Activated naive CD8-positive, alpha-beta T cell treated with anti-CD3 and anti-CD28 coated beads, Interleukin-2, amount 50 U/mL, for 24 hours (primary cell): Measurements from ENCODE around the gene BAHCC1.
"Not testable (repeated sequence)": the region's sequence is repeated elsewhere in the genome, so short reads cannot be mapped to it uniquely, and the experiment has no call there.

Experiments used
- ATAC-seq: fragments of 150-1000 bp; cut with Tn5 transposase; one replicate; pipeline ENCODE4 v1.10.0; 2021
- DNase-seq: peaks from one replicate; pipeline ENCODE4 v3.0.0; 2021
- H3K27ac Mint-ChIP-seq: one replicate; pipeline ENCODE4 v1.8.0; 2021; ENCODE audit warnings: mild to moderate bottlenecking, mixed read lengths
- H3K27me3 Mint-ChIP-seq: one replicate; pipeline ENCODE4 v1.8.0; 2021; ENCODE audit warnings: mixed read lengths
- H3K36me3 Mint-ChIP-seq: one replicate; pipeline ENCODE4 v1.8.0; 2021; ENCODE audit warnings: low read depth, mixed read lengths
- H3K4me1 Mint-ChIP-seq: one replicate; pipeline ENCODE4 v1.8.0; 2021; ENCODE audit warnings: mixed read lengths
- H3K4me3 Mint-ChIP-seq: one replicate; pipeline ENCODE4 v1.8.0; 2021; ENCODE audit warnings: mild to moderate bottlenecking, moderate library complexity, mixed read lengths
- H3K9me3 Mint-ChIP-seq: one replicate; pipeline ENCODE4 v1.8.0; 2021; ENCODE audit warnings: mixed read lengths

Gene BAHCC1

DNA sequence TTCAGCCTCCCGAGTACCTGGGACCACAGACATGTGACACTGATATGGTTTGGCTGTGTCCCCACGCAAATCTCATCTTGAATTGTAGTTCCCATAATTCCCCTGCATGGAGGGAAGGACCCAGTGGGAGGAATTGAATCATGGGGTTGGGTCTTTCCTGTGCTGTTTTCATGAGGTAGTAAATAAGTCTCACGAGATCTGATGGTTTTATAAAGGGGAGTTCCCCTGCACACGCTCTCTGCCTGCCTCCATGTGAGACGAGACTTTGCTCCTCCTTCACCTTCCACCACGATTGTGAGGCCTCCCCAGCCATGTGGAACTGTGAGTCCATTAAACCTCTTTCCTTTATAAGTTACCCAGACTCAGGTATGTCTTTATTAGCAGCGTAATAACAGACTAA is 33.3 kb upstream of the BAHCC1 start:
- not testable (repeated sequence) for ATAC-seq, DNase-seq, H3K36me3 Mint-ChIP-seq, H3K27ac Mint-ChIP-seq, H3K9me3 Mint-ChIP-seq
- peaks cover 50% of the 10 kb centered on the region for H3K27me3 Mint-ChIP-seq
- peak overlapping the region; percentile 25 for H3K4me3 Mint-ChIP-seq
- peaks cover 18% of the 10 kb centered on the region for H3K4me1 Mint-ChIP-seq

DNA sequence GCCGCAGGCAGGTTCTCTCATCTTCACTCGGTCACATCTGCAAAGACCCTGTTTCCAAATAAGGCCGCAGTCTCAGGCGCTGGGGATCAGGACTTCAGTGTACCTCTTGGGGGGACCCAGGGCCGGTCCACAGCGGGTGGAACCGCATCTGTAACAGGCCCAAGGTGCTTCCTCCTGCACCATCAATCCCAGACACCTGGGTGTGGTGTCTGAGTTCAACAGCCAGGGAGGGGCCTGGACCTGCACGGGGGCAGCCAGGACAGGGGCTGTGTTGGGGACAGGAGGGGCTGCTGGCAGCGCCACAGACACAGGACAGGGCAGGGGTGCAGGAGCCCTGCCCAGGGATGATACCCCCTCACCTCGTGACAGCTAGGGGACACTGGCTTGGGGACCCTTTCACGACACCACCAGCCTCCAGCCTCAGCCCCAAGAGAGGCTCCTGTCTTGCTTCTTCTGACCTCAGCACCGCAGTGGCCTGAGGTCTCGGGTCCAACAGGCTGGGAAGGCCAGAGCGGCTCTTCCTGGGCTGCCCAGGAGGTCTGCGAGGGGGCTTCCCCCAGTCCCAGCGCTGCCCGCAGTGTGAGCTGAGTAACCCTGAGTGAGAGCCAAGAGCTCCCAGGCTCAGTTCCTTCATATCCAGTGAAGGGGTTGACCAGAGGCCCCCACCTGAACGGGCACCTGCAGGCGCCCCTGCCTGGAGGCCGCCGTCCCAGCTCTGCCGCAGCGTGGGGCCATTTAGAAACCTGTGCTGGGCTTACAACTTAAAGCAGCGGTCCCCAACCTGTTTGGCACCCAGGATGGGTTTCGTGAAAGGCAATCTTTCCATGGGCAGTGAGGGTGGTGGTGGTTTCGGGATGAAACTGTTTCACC is 30.7 kb upstream of the BAHCC1 start:
- H3K9me3 Mint-ChIP-seq, result no peaks in the 10 kb centered on the region
- DNase-seq (no peak), ATAC-seq (no peak)
- no peaks in the 10 kb centered on the region for H3K36me3 Mint-ChIP-seq
- peaks cover 46% of the 10 kb centered on the region for H3K27me3 Mint-ChIP-seq
- peaks cover 18% of the 10 kb centered on the region for H3K4me1 Mint-ChIP-seq
- no peak overlapping the region for H3K27ac Mint-ChIP-seq
- peak overlapping the region; percentile 8 for H3K4me3 Mint-ChIP-seq

DNA sequence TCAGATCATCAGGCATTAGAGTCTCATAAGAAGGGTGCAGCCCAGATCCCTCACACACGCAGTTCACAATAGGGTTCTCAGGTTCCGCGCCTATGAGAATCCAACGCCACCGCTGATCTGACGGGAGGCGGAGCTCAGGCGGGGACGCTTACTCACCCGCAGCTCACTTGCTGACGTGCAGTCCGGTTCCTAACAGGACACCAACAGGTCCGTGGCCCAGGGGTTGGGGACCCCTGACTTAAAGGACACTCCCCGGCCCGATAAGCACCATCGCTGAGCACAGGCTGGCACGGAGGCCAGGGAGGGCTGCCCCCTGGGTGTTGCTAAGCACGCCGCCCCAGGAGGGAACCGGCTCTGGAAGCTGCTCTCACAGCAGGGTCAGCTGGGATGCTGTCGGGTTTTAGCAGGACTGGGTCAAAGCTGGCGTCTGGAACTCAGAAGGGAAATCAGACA is 30.1 kb upstream of the BAHCC1 start:
- H3K36me3 Mint-ChIP-seq, result no peaks in the 10 kb centered on the region
- ATAC-seq, result peak; percentile 30
- H3K4me1 Mint-ChIP-seq, result peaks cover 18% of the 10 kb centered on the region
- peak overlapping the region; percentile 8 for H3K4me3 Mint-ChIP-seq
- H3K9me3 Mint-ChIP-seq, result no peaks in the 10 kb centered on the region
- H3K27me3 Mint-ChIP-seq, result peaks cover 43% of the 10 kb centered on the region
- H3K27ac Mint-ChIP-seq, result no peak overlapping the region
- DNase-seq, result peak; percentile 40

DNA sequence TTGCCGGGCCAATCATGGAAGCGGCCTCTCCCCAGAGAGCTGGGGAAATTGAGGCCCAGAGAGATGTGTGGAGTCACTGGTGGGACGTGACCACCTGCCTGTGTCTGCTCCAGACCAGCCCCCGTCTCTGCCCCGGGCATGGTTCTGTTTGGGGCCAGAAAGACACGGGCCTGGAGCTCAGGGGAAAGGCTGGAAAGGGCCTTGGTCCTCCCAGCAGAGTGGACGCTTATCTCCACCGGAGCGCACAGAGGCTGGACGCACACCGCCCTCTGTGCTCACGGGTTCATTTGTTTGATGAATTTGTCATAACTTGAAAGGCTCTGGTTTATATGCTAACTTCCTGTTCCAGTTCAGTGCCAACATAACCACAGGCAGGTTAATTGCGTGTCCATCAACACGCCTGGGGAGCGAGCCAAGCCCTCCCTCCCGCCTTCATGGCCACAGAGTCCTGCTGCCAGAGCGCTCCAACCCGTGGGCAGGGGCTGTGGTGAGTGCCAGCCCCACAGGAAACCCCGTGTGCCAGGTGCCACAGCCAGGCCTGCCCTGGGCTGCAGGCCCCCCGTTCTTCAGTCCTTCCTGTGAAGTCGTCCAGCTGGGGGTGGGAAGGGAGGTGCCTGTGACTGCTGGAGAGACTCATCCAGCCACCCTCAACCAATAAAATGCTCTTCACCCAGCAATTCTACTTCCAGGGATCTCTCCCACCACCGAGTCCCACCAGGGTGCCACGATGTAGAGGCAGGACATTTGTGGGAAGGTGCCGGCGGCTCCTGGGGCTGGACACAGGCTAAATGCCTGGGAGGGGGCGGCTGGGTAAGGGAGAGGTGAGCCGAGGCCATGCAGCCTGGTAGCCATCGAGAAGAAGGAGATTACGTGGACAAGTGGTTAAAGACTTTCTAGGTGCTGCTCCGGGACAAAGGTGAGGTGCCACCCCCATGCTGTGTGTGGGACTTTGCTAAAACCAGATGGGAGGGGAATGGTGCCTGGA is 29.4 kb upstream of the BAHCC1 start:
- H3K27me3 Mint-ChIP-seq, result peaks cover 38% of the 10 kb centered on the region
- H3K4me1 Mint-ChIP-seq, result peaks cover 18% of the 10 kb centered on the region
- ATAC-seq (peak; percentile 59), DNase-seq (peak; percentile 37)
- H3K36me3 Mint-ChIP-seq, result no peaks in the 10 kb centered on the region
- peak overlapping the region; percentile 8 for H3K4me3 Mint-ChIP-seq
- no peaks in the 10 kb centered on the region for H3K9me3 Mint-ChIP-seq
- H3K27ac Mint-ChIP-seq, result no peak overlapping the region

DNA sequence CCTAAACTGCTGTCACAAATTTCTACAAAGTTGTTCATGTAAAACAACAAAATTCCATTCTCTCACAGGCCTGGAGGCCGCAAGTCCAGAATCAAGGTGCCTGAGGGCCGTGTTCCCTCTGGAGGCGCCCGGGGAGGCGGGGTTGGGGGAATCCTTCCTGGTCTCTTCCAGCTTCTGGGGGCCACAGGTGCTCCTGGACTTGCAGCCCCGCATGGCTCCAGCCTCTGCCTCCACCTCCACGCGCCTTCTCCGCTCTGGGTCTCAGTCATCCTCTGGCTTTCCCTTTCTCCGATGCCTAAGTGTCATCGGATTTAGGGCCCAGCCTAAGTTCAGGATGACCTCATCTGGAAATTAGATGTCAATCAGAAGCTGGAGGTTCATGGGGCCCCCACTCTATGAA is 28.6 kb upstream of the BAHCC1 start:
- DNase-seq (no peak), ATAC-seq (no peak)
- Mint-ChIP-seq H3K27ac (no peak overlapping the region), H3K27me3 (peaks cover 38% of the 10 kb centered on the region), H3K4me3 (no peak overlapping the region), H3K36me3 (no peaks in the 10 kb centered on the region), H3K9me3 (no peaks in the 10 kb centered on the region), H3K4me1 (peaks cover 18% of the 10 kb centered on the region)

DNA sequence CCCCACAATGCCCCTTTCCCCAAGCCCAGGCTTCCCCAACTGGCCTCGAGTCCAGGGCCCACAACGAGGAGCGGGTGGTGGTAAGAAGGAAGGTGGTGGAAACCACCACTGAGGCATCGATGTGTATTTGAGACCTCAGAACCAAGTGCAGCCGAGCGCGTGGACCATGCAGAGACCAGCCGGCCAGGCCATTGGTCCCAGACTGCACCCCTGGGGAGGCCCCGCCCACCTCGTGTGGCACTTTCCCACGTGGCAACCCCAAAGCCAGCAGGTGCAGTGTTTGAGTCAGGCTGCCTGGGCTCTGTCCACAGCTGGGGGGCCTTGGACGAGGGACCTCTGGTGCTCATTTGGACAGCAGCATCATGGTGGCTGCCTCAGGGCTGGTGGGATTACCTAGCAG is 28.1 kb upstream of the BAHCC1 start:
- peaks cover 17% of the 10 kb centered on the region for H3K4me1 Mint-ChIP-seq
- H3K27me3 Mint-ChIP-seq, result peaks cover 33% of the 10 kb centered on the region
- no peaks in the 10 kb centered on the region for H3K9me3 Mint-ChIP-seq

DNA sequence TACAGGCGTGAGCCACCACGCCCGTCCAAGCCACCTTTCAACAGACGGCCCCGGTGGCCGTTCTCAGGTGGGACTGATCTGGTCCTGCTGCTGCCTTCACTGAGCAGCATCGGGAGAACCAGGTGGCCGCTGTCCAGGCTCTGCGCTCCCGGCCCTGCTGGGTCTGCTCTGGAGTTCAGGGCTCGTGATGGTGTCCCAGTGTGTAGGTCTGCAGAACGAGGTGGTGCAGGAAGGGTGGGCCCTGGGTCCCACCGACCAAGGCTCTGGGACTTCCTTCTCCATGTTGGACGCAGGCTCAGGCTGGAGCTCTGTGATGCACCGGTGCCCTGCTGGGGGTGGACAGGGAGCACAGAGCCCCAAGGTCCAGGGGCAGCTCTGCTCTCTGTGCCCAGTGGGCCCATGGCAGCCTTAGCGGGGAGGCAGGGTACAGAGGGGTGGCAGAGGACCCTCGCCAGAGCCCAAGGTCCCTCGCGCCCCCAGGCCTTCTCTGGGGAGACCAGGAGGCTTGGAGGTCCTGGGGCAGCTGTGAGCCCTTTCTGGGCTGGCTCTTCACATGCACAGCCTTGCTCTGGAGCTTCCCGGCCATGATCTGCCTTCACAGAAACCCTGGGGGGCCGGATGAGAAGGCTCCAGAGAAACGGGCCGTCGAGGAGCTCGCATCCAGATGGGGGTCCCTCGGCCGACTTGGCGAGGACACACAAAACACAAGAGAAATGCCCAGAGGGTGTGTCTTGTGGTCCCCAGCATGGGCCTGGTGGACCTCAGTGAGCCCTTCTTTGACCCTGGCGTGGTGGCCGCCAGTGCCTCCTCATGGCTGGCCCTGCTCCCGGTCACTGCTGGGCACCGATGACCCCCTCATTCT is 26.9 kb upstream of the BAHCC1 start:
- Mint-ChIP-seq H3K36me3 (no peaks in the 10 kb centered on the region), H3K27me3 (peaks cover 23% of the 10 kb centered on the region), H3K27ac (no peak overlapping the region), H3K9me3 (no peaks in the 10 kb centered on the region), H3K4me3 (no peak overlapping the region), H3K4me1 (peaks cover 15% of the 10 kb centered on the region)
- no peak for DNase-seq
- ATAC-seq, result no peak

More for the DNA sequence above, 28.1 kb upstream of the BAHCC1 start:
- Mint-ChIP-seq H3K4me3 (no peak overlapping the region), H3K36me3 (no peaks in the 10 kb centered on the region), H3K27ac (no peak overlapping the region)
- ATAC-seq (no peak), DNase-seq (no peak)

DNA sequence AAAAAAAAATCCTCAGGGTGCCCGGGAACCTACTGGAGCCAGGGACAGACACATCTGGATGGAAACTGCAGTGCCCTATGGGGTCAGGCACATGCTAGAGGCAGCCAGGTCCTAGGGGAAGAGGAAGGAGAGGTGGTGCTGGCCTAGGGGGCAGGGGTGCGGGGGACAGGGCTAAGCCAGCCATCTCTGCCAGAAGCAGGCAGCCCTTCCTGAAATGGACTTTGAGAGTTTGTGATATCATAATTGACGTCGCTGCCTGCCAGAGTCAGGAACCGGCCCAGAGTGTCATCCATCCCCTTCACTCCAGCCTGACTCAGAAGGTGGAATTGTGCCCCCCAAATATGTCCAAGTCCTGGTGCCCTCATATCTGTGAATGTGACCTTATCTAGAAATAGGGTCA is 25.0 kb upstream of the BAHCC1 start:
- DNase-seq (no peak), ATAC-seq (no peak)
- Mint-ChIP-seq H3K4me3 (no peak overlapping the region), H3K27me3 (peaks cover 13% of the 10 kb centered on the region), H3K4me1 (peaks cover 11% of the 10 kb centered on the region), H3K27ac (no peak overlapping the region), H3K9me3 (no peaks in the 10 kb centered on the region), H3K36me3 (no peaks in the 10 kb centered on the region)

DNA sequence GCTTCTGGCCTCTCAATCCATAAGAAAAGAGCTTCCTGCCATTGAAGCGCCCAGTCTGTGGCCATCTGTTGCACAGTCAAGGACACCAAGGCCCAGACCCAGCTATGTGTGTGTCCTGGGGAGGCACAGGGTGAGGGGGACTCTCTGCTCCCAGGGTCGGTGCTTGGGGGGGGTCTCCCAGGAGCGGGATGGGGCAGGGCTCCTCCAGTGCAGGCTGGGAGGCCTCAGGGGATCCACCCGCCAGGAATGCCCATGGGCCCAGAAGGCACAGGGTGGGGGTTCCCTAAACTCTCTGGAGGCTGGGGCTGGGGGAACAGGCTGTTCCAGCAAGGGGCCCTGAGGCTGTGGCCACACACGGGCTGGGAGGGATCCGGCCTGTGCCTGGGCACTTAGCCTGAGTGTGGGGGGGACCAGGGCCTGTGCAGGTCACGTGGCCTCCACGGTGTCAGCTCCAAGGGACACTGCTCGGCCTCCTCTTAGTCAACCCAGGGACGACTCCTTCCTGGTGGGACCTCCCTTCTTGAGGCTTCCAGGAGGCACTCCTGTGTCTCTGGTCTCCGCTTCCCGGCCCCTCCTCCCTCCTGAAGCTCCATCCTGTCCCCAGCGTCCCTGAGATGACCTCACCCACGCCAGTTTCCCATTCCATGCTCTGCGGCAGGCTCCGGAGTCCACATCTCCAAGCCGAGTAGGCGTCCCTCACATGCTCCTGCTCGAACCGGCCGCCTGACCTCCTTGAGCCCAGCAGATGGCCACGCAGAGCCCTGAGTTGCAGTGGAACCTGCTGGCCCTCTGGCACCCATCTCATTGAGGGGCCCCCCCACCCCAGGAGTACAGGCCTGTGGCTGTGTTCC is 23.1 kb upstream of the BAHCC1 start:
- DNase-seq (no peak), ATAC-seq (peak; percentile 11)
- Mint-ChIP-seq H3K4me1 (no peaks in the 10 kb centered on the region), H3K9me3 (no peaks in the 10 kb centered on the region), H3K4me3 (no peak overlapping the region), H3K27ac (no peak overlapping the region), H3K27me3 (peaks cover 2% of the 10 kb centered on the region), H3K36me3 (no peaks in the 10 kb centered on the region)

DNA sequence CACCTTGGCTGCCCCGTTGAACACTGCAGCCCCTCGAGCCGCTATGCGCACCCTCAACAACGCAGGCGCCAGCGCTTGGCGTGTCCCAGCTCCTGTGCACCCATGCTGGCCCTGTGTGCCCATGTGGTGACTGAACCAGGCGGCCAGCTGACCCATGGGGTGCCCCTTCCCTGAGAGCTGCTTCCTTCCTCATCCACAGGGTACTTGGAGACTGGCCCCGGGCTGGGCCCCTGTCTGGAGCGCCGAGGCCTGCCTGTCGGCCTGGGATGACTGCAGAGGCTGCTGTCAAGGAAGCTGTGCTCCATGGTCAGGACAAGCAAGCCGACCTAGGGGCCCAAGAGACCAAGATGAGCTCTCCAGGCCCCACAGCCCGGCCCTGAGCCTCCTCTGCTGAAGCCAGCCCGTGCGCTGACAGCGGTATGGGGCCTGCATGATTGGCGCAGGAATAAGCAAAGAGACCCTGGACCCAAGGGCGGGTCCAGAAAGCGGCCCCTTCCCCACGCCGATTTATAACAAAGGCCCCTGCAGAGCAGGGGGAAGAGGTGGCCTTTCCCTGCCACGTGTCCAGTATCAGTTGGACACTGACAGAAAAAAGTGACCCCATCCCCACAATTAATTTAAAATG is 21.6 kb upstream of the BAHCC1 start:
- DNase-seq, result no peak
- H3K36me3 Mint-ChIP-seq, result no peaks in the 10 kb centered on the region
- ATAC-seq, result no peak
- H3K4me1 Mint-ChIP-seq, result no peaks in the 10 kb centered on the region
- H3K4me3 Mint-ChIP-seq, result no peak overlapping the region
- H3K27ac Mint-ChIP-seq, result no peak overlapping the region
- H3K9me3 Mint-ChIP-seq, result no peaks in the 10 kb centered on the region
- peaks cover 2% of the 10 kb centered on the region for H3K27me3 Mint-ChIP-seq

DNA sequence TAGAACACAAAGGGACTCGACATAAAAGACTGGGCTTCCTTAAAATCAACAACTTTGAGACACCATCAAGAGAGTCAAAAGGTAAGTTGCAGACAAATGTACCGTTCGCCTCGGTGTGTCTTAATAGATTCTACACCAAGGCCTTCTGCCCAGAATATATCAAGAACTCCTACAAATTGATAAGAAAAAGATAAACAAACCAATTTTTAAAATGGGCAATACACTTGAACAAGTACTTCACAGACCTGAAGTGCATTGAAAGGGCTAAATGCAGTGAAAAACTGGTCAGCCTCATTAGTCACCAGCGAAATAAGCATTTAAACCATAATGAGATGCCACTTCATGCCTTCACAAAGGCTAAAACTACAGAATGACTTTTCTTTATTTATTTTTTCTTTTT is 20.4 kb upstream of the BAHCC1 start:
- Mint-ChIP-seq H3K27me3 (peaks cover 2% of the 10 kb centered on the region), H3K36me3 (no peaks in the 10 kb centered on the region), H3K9me3 (no peaks in the 10 kb centered on the region), H3K4me1 (no peaks in the 10 kb centered on the region), H3K4me3 (no peak overlapping the region), H3K27ac (no peak overlapping the region)
- DNase-seq (no peak), ATAC-seq (no peak)

DNA sequence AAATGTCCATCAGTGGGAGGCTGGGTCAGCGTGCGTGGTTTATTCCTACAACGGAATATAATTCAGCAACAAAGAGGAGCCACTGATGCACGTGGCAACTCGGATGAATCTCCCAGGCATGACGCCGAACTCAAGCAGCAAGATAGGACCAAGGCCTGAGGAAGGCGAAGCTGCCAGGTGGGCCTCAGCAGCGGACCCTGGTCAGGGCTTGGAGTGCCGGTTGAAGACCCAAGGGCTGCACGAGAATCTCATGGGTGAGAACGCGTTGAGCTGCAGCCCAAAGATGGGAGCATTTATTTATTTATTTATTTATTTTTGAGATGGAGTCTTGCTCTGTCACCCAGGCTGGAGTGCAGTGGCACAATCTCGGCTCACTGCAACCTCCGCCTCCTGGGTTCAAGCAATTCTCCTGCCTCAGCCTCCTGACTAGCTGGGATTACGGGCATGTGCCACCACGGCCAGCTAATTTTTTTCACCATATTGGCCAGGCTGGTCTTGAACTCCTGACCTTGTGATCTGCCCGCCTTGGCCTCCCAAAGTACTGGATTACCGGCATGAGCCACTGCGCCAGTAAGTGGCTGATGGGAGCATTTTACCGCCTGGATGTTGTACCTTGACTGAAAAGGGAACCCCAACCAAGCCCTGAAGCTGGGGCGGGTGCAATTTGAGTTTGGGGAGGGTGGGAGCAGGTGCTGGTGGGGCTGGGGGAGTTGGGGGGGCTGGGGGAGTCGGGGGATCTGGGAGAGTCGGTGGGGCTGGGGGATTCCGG is 18.1 kb upstream of the BAHCC1 start:
- DNase-seq (no peak), ATAC-seq (no peak)
- H3K9me3 Mint-ChIP-seq, result no peaks in the 10 kb centered on the region
- no peak overlapping the region for H3K27ac Mint-ChIP-seq
- H3K4me1 Mint-ChIP-seq, result no peaks in the 10 kb centered on the region
- H3K27me3 Mint-ChIP-seq, result peaks cover 7% of the 10 kb centered on the region
- no peak overlapping the region for H3K4me3 Mint-ChIP-seq
- no peaks in the 10 kb centered on the region for H3K36me3 Mint-ChIP-seq
